Kidney tubule cell (primary cell): Measurements from ENCODE around the gene STK31.
"Not testable (repeated sequence)": the region's sequence is repeated elsewhere in the genome, so short reads cannot be mapped to it uniquely, and the experiment has no call there.

Experiments
- DNase-seq: peaks from one replicate; pipeline ENCODE4 v3.0.0-alpha.2; 2018; ENCODE audit warnings: low spot score

STK31 gene

GRCh38 chr7:23802720-23803397, 92.8 kb downstream of the STK31 start:
- DNase-seq = no peak

GRCh38 chr7:23804707-23805106, 94.7 kb downstream of the STK31 start:
- no peak for DNase-seq

GRCh38 chr7:23808421-23808820, 98.4 kb downstream of the STK31 start:
- DNase-seq = no peak

GRCh38 chr7:23810099-23810498, 100.1 kb downstream of the STK31 start:
- DNase-seq = no peak

GRCh38 chr7:23811540-23811939, 101.5 kb downstream of the STK31 start:
- DNase-seq = no peak

- not testable (repeated sequence) for DNase-seq
Observed at GRCh38 chr7:23828125-23828524, 118.1 kb downstream of the STK31 start.

- DNase-seq = not testable (repeated sequence)
Observed at GRCh38 chr7:23832733-23833132, 122.7 kb downstream of the STK31 start.

- no peak for DNase-seq
Observed at GRCh38 chr7:23833405-23833804, 123.4 kb downstream of the STK31 start.

- DNase-seq = not testable (repeated sequence)
Observed at GRCh38 chr7:23844837-23845236, 134.8 kb downstream of the STK31 start.

GRCh38 chr7:23852135-23852534, 142.1 kb downstream of the STK31 start:
- no peak for DNase-seq

GRCh38 chr7:23852988-23853387, 143.0 kb downstream of the STK31 start:
- no peak for DNase-seq

- peak; percentile 22 for DNase-seq
Observed at GRCh38 chr7:23863209-23863787, 153.3 kb downstream of the STK31 start.

GRCh38 chr7:23864973-23865372, 155.0 kb downstream of the STK31 start:
- no peak for DNase-seq

- no peak for DNase-seq
Observed at GRCh38 chr7:23873306-23873705, 163.3 kb downstream of the STK31 start.

- not testable (repeated sequence) for DNase-seq
Observed at GRCh38 chr7:23876526-23876925, 166.5 kb downstream of the STK31 start.
